Heart right ventricle (tissue), 16 donors: ENCODE results near the gene PHYH. TPM values are rescaled to one million over a fixed set of nuclear protein-coding genes. Genes with fewer than 3 reads are reported as not detected.
A peak's percentile ranks its signal among the peaks of the same experiment; 100 is the strongest.

Source experiments
- ATAC-seq, 8 donors: fragments of 200-7000 bp; cut with Tn5 transposase; one replicate each; pipeline ENCODE4 v1.9.1; 2020; ENCODE audit warnings: mild to moderate bottlenecking in 8 of 8, moderate library complexity in 8 of 8, moderate number of reproducible peaks in 1 of 8
- DNase-seq, 2 donors: peaks; one replicate each; pipeline ENCODE4 v3.0.0-alpha.2; 2020
- H3K27ac ChIP-seq, 10 donors: fragments of 200-600 bp; sonication (generic) in 2 of 10; one replicate each; pipeline versions ENCODE4 v1.5.0 to v1.8.0; 2020 to 2022; ENCODE audit warnings: mild to moderate bottlenecking in 3 of 10
- H3K27me3 ChIP-seq, 7 donors: fragments of 200-600 bp; one replicate each; pipeline ENCODE4 v1.8.0; 2021 to 2022; ENCODE audit warnings: mild to moderate bottlenecking in 2 of 7
- H3K36me3 ChIP-seq, 9 donors: fragments of 200-600 bp; sonication (generic) in 1 of 9; one replicate each; pipeline versions ENCODE4 v1.5.0 to v1.8.0; 2020 to 2022; ENCODE audit warnings: mild to moderate bottlenecking in 2 of 9
- H3K4me1 ChIP-seq, 9 donors: fragments of 200-600 bp; sonication (generic) in 1 of 9; one replicate each; pipeline versions ENCODE4 v1.5.0 to v1.8.0; 2020 to 2022; ENCODE audit warnings: mild to moderate bottlenecking in 4 of 9
- H3K4me3 ChIP-seq, 10 donors: fragments of 200-600 bp; sonication (generic) in 2 of 10; one replicate each; pipeline versions ENCODE4 v1.5.0 to v1.8.0; 2020 to 2022; ENCODE audit warnings: mild to moderate bottlenecking in 7 of 10, moderate library complexity in 2 of 10
- H3K9me3 ChIP-seq, 11 donors: fragments of 200-600 bp in 10 of 11; sonication (generic) in 2 of 11; one replicate each; pipeline versions ENCODE4 v1.5.0 to v1.8.0; 2013 to 2022; ENCODE audit warnings: mild to moderate bottlenecking in 2 of 11, control low read depth in 1 of 11, moderate library complexity in 1 of 11
- WGBS, 2 donors: extraction: QIAGEN DNeasy Blood & Tissue Kit; methylation state at CpG; one replicate each; pipeline ENCODE4 v1.1.7; 2013; ENCODE audit warnings: inconsistent platforms in 1 of 2; 5-methylcytosine and 5-hydroxymethylcytosine counted together
- intact Hi-C, 10 donors: fragments of 100-400 bp; cut with DNase I; formaldehyde crosslinking; loops; one replicate each; pipeline versions ENCODE4 v1.11.1 to v1.14.2; 2022
- polyA plus RNA-seq, 2 donors: library from polyadenylated mRNA; stranded (reverse); fragments of 200-250 nt; gene quantifications; one replicate each; pipeline ENCODE4 v1.2.3, GENCODE V29; 2013
- total RNA-seq, 10 donors: library from RNA; stranded (reverse); fragmentation: NEBNext Ultra II Directional in 3 of 10; extraction: Animal tissue kit (Norgen Biotek cat#: 25700) in 3 of 10; gene quantifications; one replicate each; pipeline versions ENCODE4 v1.2.1 to v1.2.4, GENCODE V29; 2021 to 2023
- TF ChIP-seq, protein P1 (sequence below), 9 donors: fragments of 200-600 bp; sonication (generic) in 2 of 9; IDR thresholded peaks; one replicate each; pipeline versions ENCODE4 v1.5.0 to v1.8.0; 2021 to 2022; ENCODE audit warnings: antibody characterized with exemption in 9 of 9, mild to moderate bottlenecking in 5 of 9, moderate library complexity in 1 of 9
- donor health status: Arrhythmogenic right ventricular cardiomyopathy.
- donor health status: ischemic (EF 13 %, LVEDD 7.1; RV severe dilation, severe dysfunction).
- donor health status: healthy with polysubstance abuse.
- donor health status: DM: no; HTN: yes; CAD: no.
- donor health status: DM: no; HTN: no; CAD: no.
- donor health status: ischemic (EF 25% LVEDD 6.9; RV normal size, moderate dysfunction).
- donor health status: ischemic (EF 25% LVEDD 5.7; RV mildly dilated, moderate dysfunction).
- donor health status: healthy.
- donor health status: DM: yes; HTN: yes; CAD: no.
- donor health status: Ischemic cardiomyopathy.
- donor health status: ischemic (EF 35%, LVEDD 5.7; RV mildly dilated, moderate dysfunction).
- donor health status: nonischemic (EF 11% LVEDD 7.7; RV severe dilation, severe dysfunction).
- donor health status: DM: yes; HTN: yes; CAD: no.
- donor health status: PGD.
- donor health status: ischemic (EF 29% LVEDD 5.4; RV normal size, mild dysfunction).
- donor health status: nonischemic (EF 23%, LVEDD 6.1; RV moderate dilation, normal function).

The PHYH gene
- total and polyA plus RNA-seq, 12 donors = 51.1 to 188 (median 154) TPM

GRCh38 chr10:13309792-13310191 lies 9.9 kb upstream of the PHYH start:
- intact Hi-C loops = loop anchor here in 1 of 10 donors (10.0 kb wide), 1 partner anchor 145 kb away; the partner anchor contains the start of gene MCM10
- TF ChIP-seq, protein P1, sequence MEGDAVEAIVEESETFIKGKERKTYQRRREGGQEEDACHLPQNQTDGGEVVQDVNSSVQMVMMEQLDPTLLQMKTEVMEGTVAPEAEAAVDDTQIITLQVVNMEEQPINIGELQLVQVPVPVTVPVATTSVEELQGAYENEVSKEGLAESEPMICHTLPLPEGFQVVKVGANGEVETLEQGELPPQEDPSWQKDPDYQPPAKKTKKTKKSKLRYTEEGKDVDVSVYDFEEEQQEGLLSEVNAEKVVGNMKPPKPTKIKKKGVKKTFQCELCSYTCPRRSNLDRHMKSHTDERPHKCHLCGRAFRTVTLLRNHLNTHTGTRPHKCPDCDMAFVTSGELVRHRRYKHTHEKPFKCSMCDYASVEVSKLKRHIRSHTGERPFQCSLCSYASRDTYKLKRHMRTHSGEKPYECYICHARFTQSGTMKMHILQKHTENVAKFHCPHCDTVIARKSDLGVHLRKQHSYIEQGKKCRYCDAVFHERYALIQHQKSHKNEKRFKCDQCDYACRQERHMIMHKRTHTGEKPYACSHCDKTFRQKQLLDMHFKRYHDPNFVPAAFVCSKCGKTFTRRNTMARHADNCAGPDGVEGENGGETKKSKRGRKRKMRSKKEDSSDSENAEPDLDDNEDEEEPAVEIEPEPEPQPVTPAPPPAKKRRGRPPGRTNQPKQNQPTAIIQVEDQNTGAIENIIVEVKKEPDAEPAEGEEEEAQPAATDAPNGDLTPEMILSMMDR (IDR thresholded peaks at IDR 0.05) = no peak
- no peaks in the 10 kb centered on the region for H3K9me3 ChIP-seq

GRCh38 chr10:13308096-13308495 lies 8.2 kb upstream of the PHYH start:
- TF ChIP-seq, protein P1 (IDR thresholded peaks at IDR 0.05) = no peak
- no peak overlapping the region for H3K27ac ChIP-seq
- H3K27me3 ChIP-seq = no peaks in the 10 kb centered on the region
- H3K9me3 ChIP-seq = no peaks in the 10 kb centered on the region
- H3K36me3 ChIP-seq = peaks cover 0 to 6% (median 0%) of the 10 kb centered on the region in 9 donors
- ATAC-seq (no peak), DNase-seq (no peak)
- 84 to 90% methylated on average over 6 of the region's 6 CpGs for WGBS, 2 donors
- intact Hi-C loops = loop anchor here in 1 of 10 donors (10.0 kb wide), 1 partner anchor 143 kb away; the partner anchor contains the start of gene MCM10
- no peaks in the 10 kb centered on the region for H3K4me1 ChIP-seq
- no peak overlapping the region for H3K4me3 ChIP-seq

More at GRCh38 chr10:13309792-13310191, 9.9 kb upstream of the PHYH start:
- Histone ChIP-seq H3K27ac (no peak overlapping the region), H3K36me3 (peaks cover 0 to 6% (median 0%) of the 10 kb centered on the region in 9 donors), H3K4me3 (no peak overlapping the region), H3K4me1 (no peaks in the 10 kb centered on the region), H3K27me3 (no peaks in the 10 kb centered on the region)
- no peak for ATAC-seq
- DNase-seq = no peak
- 92 to 100% methylated on average over 2 of the region's 2 CpGs for WGBS, 2 donors

GRCh38 chr10:13306103-13306502 lies 6.2 kb upstream of the PHYH start:
- Histone ChIP-seq H3K4me1 (peaks cover 0 to 14% (median 6%) of the 10 kb centered on the region in 9 donors), H3K4me3 (no peak overlapping the region), H3K27ac (no peak overlapping the region), H3K9me3 (no peaks in the 10 kb centered on the region), H3K36me3 (peaks cover 0 to 6% (median 0%) of the 10 kb centered on the region in 9 donors), H3K27me3 (no peaks in the 10 kb centered on the region)
- 89 to 94% methylated on average over 6 of the region's 6 CpGs for WGBS, 2 donors
- TF ChIP-seq, protein P1 (IDR thresholded peaks at IDR 0.05) = no peak
- intact Hi-C loops = loop anchor here in 1 of 10 donors (10.0 kb wide), 1 partner anchor 141 kb away; the partner anchor contains the start of gene MCM10
- no peak for DNase-seq
- ATAC-seq = no peak

DNA sequence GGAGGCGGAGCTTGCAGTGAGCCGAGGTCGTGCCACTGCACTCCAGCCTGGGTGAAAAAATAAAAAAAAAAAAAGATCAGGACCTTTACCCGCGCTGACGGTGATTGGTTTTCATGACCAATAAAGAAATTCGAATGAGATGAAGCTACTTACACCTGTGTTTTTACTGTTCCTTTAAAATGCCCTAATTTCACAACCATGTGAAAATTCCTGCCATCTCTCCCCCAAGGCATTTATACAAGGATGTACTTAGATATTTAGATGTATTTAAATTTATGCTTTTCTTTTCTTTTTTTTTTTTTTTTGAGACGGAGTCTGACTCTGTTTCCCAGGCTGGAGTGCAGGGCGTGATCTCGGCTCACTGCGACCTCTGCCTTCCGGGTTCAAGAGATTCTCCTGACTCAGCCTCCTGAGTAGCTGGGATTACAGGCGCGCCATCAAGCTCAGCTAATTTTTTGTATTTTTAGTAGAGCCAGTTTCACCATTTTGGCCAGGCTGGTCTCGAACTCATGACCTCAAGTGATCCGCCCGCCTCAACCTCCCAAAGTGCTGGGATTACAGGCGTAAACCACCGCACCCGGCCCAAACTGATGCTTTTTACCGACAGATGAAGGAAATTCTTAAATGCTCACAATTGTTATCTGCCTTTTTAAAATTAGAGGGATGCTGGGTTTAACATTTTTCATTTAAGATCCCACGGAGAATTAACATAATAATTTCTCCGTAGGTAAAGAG lies 3.1 kb upstream of the PHYH start:
- H3K9me3 ChIP-seq = no peaks in the 10 kb centered on the region
- peak overlapping the region; percentile 88 to 100 (median 97) for H3K27ac ChIP-seq
- ATAC-seq = no peak
- 83 to 86% methylated on average over 23 of the region's 23 CpGs for WGBS, 2 donors
- H3K27me3 ChIP-seq = no peaks in the 10 kb centered on the region
- intact Hi-C loops = loop anchor here in 8 of 10 donors (1.0 to 10.0 kb wide), 5 partner anchors 44 to 143 kb away; partner anchors contain the start of genes MCM10 (in 6 of the 8) and SEPHS1 (in 6 of the 8)
- DNase-seq = no peak
- TF ChIP-seq, protein P1 (IDR thresholded peaks at IDR 0.05) = no peak
- peaks cover 0 to 35% (median 21%) of the 10 kb centered on the region in 9 donors for H3K4me1 ChIP-seq
- H3K36me3 ChIP-seq = peaks cover 0 to 6% (median 0%) of the 10 kb centered on the region in 9 donors
- H3K4me3 ChIP-seq = peak overlapping the region in 9 of 10 donors; percentile 46 to 79 (median 62)
